Measurements from ENCODE around the gene TM4SF4. TPM values are rescaled to one million over a fixed set of nuclear protein-coding genes. Genes with fewer than 3 reads are reported as not detected.

Gene TM4SF4
- total RNA-seq, 1 experiment from 2014 or later = not detected

DNA sequence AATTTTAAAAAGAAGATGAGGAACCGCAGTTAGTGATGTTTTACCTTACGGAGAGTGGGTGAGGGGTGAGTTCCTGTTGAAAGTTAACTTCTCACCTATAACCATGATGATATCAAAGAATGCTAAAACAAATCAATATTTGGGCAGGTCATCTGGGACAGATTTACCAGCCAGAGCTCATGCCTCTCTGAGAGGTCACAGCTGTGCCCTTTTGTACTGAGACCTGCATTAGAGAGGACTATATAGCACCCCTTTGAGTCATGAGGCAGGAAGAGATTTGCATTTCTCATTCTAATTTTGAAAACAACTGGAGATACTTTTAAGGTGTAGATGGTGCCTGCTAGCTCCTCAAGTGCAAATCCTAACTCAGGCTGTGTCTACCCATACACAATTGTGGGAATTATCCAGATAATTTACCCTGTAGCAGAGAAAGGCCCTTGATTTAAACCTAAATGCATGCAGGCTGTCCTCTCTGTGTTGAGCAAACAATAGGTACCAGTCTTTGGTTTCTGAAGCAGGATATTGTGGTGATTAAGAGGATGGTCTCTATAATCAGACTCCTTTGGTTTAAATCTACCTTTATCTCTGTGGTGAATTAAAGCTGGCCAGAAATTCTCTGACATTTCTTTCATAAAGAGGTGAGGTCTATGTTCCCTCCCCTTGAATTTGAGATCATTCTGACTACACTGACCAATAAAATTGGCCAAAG, 5.8 kb upstream of the TM4SF4 start:
- POLR2A ChIA-PET = no interaction called here
- no peak overlapping the region for H3K27ac Mint-ChIP-seq (ENCODE audit: low read depth, unreplicated experiment)
- no peak for TF ChIP-seq CTCF (IDR thresholded peaks at IDR 0.05; ENCODE audit: unreplicated experiment)

DNA sequence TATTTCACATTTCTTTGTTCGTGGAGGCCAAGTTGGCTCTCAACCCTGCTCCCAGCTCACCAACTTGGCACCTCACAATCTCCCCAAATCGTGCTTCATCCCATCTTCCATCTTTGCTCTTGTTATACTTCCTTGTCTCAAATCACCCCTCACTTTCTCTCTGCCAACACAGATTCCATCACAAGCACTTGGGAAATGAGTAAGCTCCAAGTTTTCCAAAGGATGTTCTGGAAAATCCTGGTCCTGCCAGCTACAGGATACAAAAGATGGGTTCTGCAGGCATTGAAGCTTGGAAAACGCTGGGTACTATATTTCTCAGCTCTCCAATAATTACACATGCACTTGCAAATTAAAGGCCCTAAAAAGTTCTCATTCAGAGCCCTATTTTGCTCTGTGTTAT, 4.1 kb upstream of the TM4SF4 start:
- H3K36me3 Mint-ChIP-seq (ENCODE audit: insufficient read depth, unreplicated experiment) = no peaks in the 10 kb centered on the region
- peaks cover 31% of the 10 kb centered on the region for H3K4me1 Mint-ChIP-seq (ENCODE audit: insufficient read depth, unreplicated experiment)
- no TSS peak for BruUV-seq (replicated peaks)
- POLR2A ChIA-PET = interaction anchor here (0.5 kb wide), 1 partner anchor 21 kb away, joined by 5 read pairs; no protein-coding TSS in a partner anchor
- no peak overlapping the region for H3K4me3 Mint-ChIP-seq (ENCODE audit: unreplicated experiment)
- H3K27ac Mint-ChIP-seq (ENCODE audit: low read depth, unreplicated experiment) = no peak overlapping the region
- no peak for TF ChIP-seq CTCF (IDR thresholded peaks at IDR 0.05; ENCODE audit: unreplicated experiment)
- CTCF ChIA-PET = interaction anchor here (0.5 to 1.3 kb wide), 9 partner anchors 8 to 574 kb away, joined by 3 to 7 read pairs (median 3); no protein-coding TSS in a partner anchor
- intact Hi-C loops (cut with micrococcal nuclease) = no loop called here
- no peak for DNase-seq (ENCODE audit: unreplicated experiment)
- no peaks in the 10 kb centered on the region for H3K9me3 Mint-ChIP-seq (ENCODE audit: unreplicated experiment)
- H3K27me3 Mint-ChIP-seq (ENCODE audit: insufficient read depth, unreplicated experiment) = no peaks in the 10 kb centered on the region

More for the DNA sequence above, 5.8 kb upstream of the TM4SF4 start:
- BruUV-seq (replicated peaks) = no TSS peak
- H3K4me3 Mint-ChIP-seq (ENCODE audit: unreplicated experiment) = no peak overlapping the region
- no peaks in the 10 kb centered on the region for H3K9me3 Mint-ChIP-seq (ENCODE audit: unreplicated experiment)
- peaks cover 21% of the 10 kb centered on the region for H3K4me1 Mint-ChIP-seq (ENCODE audit: insufficient read depth, unreplicated experiment)
- H3K27me3 Mint-ChIP-seq (ENCODE audit: insufficient read depth, unreplicated experiment) = no peaks in the 10 kb centered on the region
- H3K36me3 Mint-ChIP-seq (ENCODE audit: insufficient read depth, unreplicated experiment) = no peaks in the 10 kb centered on the region
- intact Hi-C loops (cut with micrococcal nuclease) = no loop called here
- no peak for DNase-seq (ENCODE audit: unreplicated experiment)
- CTCF ChIA-PET = interaction anchor here (0.6 to 1.2 kb wide), 8 partner anchors 13 to 478 kb away, joined by 3 to 4 read pairs (median 3); no protein-coding TSS in a partner anchor

DNA sequence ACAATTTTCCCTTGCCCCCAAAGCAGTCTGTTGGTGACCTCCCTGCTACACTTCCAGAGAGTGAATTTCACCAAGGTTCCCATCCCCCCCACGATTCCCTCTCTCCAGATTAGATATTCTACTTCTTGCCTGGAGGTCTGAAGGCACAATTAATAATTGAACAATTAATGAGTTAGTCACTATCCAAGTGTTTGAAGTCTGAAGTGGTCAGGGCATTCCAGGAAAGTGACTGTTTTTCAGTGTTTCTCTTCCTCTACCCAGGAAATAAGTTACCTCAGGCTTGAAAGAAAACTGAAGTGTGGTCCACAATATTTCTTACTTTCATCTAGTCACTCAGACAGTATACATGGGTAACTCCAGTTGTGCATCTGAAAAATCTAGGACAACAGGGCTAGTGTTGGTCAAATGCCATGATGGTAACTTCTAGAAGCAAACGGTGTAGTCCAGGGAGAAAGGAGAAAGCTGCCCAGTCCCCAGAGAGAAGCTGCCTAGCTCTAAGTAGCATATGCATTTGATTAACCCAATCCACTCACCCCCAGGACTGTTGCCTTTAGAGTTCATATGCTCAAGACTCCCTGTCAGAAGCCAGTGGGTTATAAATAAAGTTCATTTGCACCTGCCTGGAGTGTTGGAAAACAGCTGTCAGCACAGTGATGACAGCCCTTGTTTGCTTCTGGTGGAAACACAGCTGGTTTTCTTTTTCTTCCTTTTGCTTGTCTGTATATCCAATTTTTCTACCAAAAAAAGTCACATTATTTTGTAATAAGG, 2.3 kb upstream of the TM4SF4 start:
- CTCF ChIA-PET = interaction anchor here (0.6 to 10.0 kb wide), 9 partner anchors 10 to 336 kb away, joined by 3 to 155 read pairs (median 4); no protein-coding TSS in a partner anchor
- Mint-ChIP-seq H3K27ac (ENCODE audit: low read depth, unreplicated experiment) (no peak overlapping the region), H3K9me3 (ENCODE audit: unreplicated experiment) (no peaks in the 10 kb centered on the region), H3K27me3 (ENCODE audit: insufficient read depth, unreplicated experiment) (no peaks in the 10 kb centered on the region), H3K4me3 (ENCODE audit: unreplicated experiment) (no peak overlapping the region), H3K4me1 (ENCODE audit: insufficient read depth, unreplicated experiment) (peaks cover 23% of the 10 kb centered on the region), H3K36me3 (ENCODE audit: insufficient read depth, unreplicated experiment) (no peaks in the 10 kb centered on the region)
- POLR2A ChIA-PET = interaction anchor here (1.0 to 3.9 kb wide), 7 partner anchors 9 to 118 kb away, joined by 3 to 31 read pairs (median 10); no protein-coding TSS in a partner anchor
- no peak for TF ChIP-seq CTCF (IDR thresholded peaks at IDR 0.05; ENCODE audit: unreplicated experiment)
- DNase-seq (ENCODE audit: unreplicated experiment) = no peak
- intact Hi-C loops (cut with micrococcal nuclease) = no loop called here
- no TSS peak for BruUV-seq (replicated peaks)
